ENCODE data around the gene ZNF771.
"Not testable (repeated sequence)": the region's sequence is repeated elsewhere in the genome, so short reads cannot be mapped to it uniquely, and the experiment has no call there.

The ZNF771 gene

GRCh38 chr16:30376461-30376902 is 30.9 kb upstream of the ZNF771 start:
- no peak for DNase-seq

GRCh38 chr16:30377050-30377811 is 30.2 kb upstream of the ZNF771 start:
- DNase-seq: no peak

- DNase-seq: peak; percentile 93
These were observed 29.6 kb upstream of the ZNF771 start for GRCh38 chr16:30377812-30378235.

- DNase-seq: peak; percentile 100
These were observed 28.9 kb upstream of the ZNF771 start for GRCh38 chr16:30378236-30379157.

GRCh38 chr16:30379158-30379783 is 28.1 kb upstream of the ZNF771 start:
- no peak for DNase-seq

GRCh38 chr16:30380072-30380802 is 27.2 kb upstream of the ZNF771 start:
- DNase-seq: no peak

GRCh38 chr16:30380803-30381208 is 26.6 kb upstream of the ZNF771 start:
- DNase-seq: no peak

- no peak for DNase-seq
These were observed 25.9 kb upstream of the ZNF771 start for GRCh38 chr16:30381291-30382041.

GRCh38 chr16:30382111-30382881 is 25.1 kb upstream of the ZNF771 start, which contains the start of gene SEPTIN1:
Gene SEPTIN1, minus strand, starts transcription at chr16:30382561. Its CDS starts 19 bp downstream, at chr16:30382542.
- DNase-seq: no peak

- no peak for DNase-seq
These were observed 23.9 kb upstream of the ZNF771 start for GRCh38 chr16:30383521-30383920.

- DNase-seq: no peak
These were observed 12.7 kb upstream of the ZNF771 start for GRCh38 chr16:30394592-30395154.

GRCh38 chr16:30395155-30395991 is 12.0 kb upstream of the ZNF771 start, which contains the start of gene ZNF48:
Gene ZNF48, plus strand, starts transcription at chr16:30395420. Its CDS starts 375 bp downstream, at chr16:30395795.
- peak; percentile 87 for DNase-seq

GRCh38 chr16:30395992-30396585 is 11.3 kb upstream of the ZNF771 start:
- no peak for DNase-seq

- not testable (repeated sequence) for DNase-seq
These were observed 10.8 kb upstream of the ZNF771 start for GRCh38 chr16:30396627-30397026.

GRCh38 chr16:30397056-30397455 is 10.3 kb upstream of the ZNF771 start:
- DNase-seq: no peak

GRCh38 chr16:30397776-30398660 is 9.4 kb upstream of the ZNF771 start:
- no peak for DNase-seq

- DNase-seq: no peak
These were observed 8.6 kb upstream of the ZNF771 start for GRCh38 chr16:30398661-30399434.
